ENCODE data around the gene IQGAP3.

The IQGAP3 gene

GRCh38 chr1:156601122-156601830 is 28.9 kb upstream of the IQGAP3 start, which contains the start of gene GPATCH4:
Gene GPATCH4, minus strand, starts transcription at chr1:156601479.
- peak within 1 kb of the TSS; percentile 72 for H3K4me2 ChIP-seq (ENCODE audit: low read length)

GRCh38 chr1:156600733-156601121 is 28.4 kb upstream of the IQGAP3 start:
- peak overlapping the region; percentile 83 for H3K9ac ChIP-seq (ENCODE audit: low read length)

More at GRCh38 chr1:156601122-156601830, 28.9 kb upstream of the IQGAP3 start, which contains the start of gene GPATCH4:
- Histone ChIP-seq H3K27ac (ENCODE audit: low read length) (peak within 1 kb of the TSS; percentile 60), H3K79me2 (ENCODE audit: low read length) (peaks cover 43% of the 10 kb centered on the region), H2AFZ (ENCODE audit: low read depth, low read length) (peak within 1 kb of the TSS; percentile 89), H3K4me1 (ENCODE audit: low read length) (peaks cover 24% of the 10 kb centered on the region), H3K9me3 (ENCODE audit: insufficient read depth, low read length) (no peaks in the 10 kb centered on the region), H4K20me1 (ENCODE audit: insufficient read depth, low read length) (no peaks in the 10 kb centered on the region), H3K36me3 (replicated peaks; ENCODE audit: low read depth, low read length) (peaks cover 28% of the 10 kb centered on the region), H3K4me3 (ENCODE audit: low read length) (peak within 1 kb of the TSS; percentile 80), H3K27me3 (ENCODE audit: low read depth, low read length) (no peaks in the 10 kb centered on the region), H3K9ac (ENCODE audit: low read length) (peak within 1 kb of the TSS; percentile 83)
- no peak for TF ChIP-seq CTCF (IDR thresholded peaks at IDR 0.05; ENCODE audit: low read depth, low read length)
- TF ChIP-seq EZH2phosphoT487 (IDR thresholded peaks at IDR 0.05; ENCODE audit: low read depth): no peak

GRCh38 chr1:156599811-156600210 is 27.4 kb upstream of the IQGAP3 start:
- Histone ChIP-seq H3K27ac (ENCODE audit: low read length) (no peak overlapping the region; the same call in 1 of the 2 replicates), H3K36me3 (replicated peaks; ENCODE audit: low read depth, low read length) (peaks cover 41% of the 10 kb centered on the region), H3K9ac (ENCODE audit: low read length) (no peak overlapping the region)

More at GRCh38 chr1:156600733-156601121, 28.4 kb upstream of the IQGAP3 start:
- peaks cover 43% of the 10 kb centered on the region for H3K79me2 ChIP-seq (ENCODE audit: low read length)
- no peaks in the 10 kb centered on the region for H3K9me3 ChIP-seq (ENCODE audit: insufficient read depth, low read length)
- peaks cover 33% of the 10 kb centered on the region for H3K36me3 ChIP-seq (replicated peaks; ENCODE audit: low read depth, low read length)
- no peaks in the 10 kb centered on the region for H4K20me1 ChIP-seq (ENCODE audit: insufficient read depth, low read length)
- H3K27me3 ChIP-seq (ENCODE audit: low read depth, low read length): no peaks in the 10 kb centered on the region
- H3K4me1 ChIP-seq (ENCODE audit: low read length): peaks cover 24% of the 10 kb centered on the region
- TF ChIP-seq EZH2phosphoT487 (IDR thresholded peaks at IDR 0.05; ENCODE audit: low read depth) (no peak), CTCF (IDR thresholded peaks at IDR 0.05; ENCODE audit: low read depth, low read length) (no peak)
- peak overlapping the region; percentile 72 for H3K4me2 ChIP-seq (ENCODE audit: low read length)
- H3K27ac ChIP-seq (ENCODE audit: low read length): peak overlapping the region; percentile 60
- H3K4me3 ChIP-seq (ENCODE audit: low read length): peak overlapping the region; percentile 80
- no peak overlapping the region for H2AFZ ChIP-seq (ENCODE audit: low read depth, low read length)

More at GRCh38 chr1:156599811-156600210, 27.4 kb upstream of the IQGAP3 start:
- H3K27me3 ChIP-seq (ENCODE audit: low read depth, low read length): no peaks in the 10 kb centered on the region
- TF ChIP-seq CTCF (IDR thresholded peaks at IDR 0.05; ENCODE audit: low read depth, low read length) (no peak; the same call in 1 of the 2 replicates), EZH2phosphoT487 (IDR thresholded peaks at IDR 0.05; ENCODE audit: low read depth) (no peak)
- no peaks in the 10 kb centered on the region for H3K9me3 ChIP-seq (ENCODE audit: insufficient read depth, low read length)
- H3K4me2 ChIP-seq (ENCODE audit: low read length): peak overlapping the region; percentile 72
- no peaks in the 10 kb centered on the region for H4K20me1 ChIP-seq (ENCODE audit: insufficient read depth, low read length)
- peak overlapping the region; percentile 80; the same call in 1 of the 2 replicates for H3K4me3 ChIP-seq (ENCODE audit: low read length)
- H3K79me2 ChIP-seq (ENCODE audit: low read length): peaks cover 43% of the 10 kb centered on the region
- peaks cover 24% of the 10 kb centered on the region for H3K4me1 ChIP-seq (ENCODE audit: low read length)
- no peak overlapping the region for H2AFZ ChIP-seq (ENCODE audit: low read depth, low read length)
